Measurements from ENCODE around the gene ASTL. TPM values are rescaled to one million over a fixed set of nuclear protein-coding genes. Genes with fewer than 3 reads are reported as not detected.

Gene ASTL
- total RNA-seq, 1 donor from 2014 or later = not detected

DNA sequence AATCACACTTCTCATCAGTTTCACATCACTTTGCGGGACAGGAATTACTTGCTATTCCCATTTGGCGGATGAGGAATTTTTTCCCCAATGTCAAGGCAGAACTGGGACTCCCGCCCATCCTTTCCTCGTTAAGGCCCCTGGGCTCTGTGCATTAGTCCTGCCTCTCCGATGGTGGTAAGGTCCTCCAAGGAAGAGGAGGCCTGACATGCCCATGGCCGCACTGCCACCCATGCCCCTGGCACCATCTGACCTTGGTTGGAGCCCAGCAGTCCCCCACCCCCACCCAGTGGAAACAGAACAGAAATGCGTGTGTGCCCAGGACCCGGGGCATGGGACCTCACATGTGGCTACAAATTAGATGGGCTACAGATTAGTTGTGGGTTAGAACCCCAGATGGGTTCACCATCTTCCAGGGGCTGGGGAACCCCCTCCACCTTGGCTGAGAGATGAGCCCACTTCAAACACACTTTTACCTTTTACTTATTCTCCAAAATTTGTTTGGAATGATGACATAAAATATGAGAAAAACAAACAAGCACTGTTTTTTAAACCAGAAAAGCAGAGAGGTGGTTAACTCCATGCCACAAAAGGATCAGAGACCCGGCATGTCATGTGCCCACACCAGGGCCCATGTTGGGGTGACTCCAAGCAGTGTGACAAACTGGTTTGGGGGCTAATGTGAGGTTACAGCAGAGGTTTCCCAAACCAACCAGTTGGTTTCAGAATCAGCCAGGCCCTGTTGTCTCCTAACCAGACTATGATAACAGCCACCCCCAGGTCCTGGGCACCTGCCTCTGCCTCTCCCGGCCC, 17.9 kb upstream of the ASTL start:
- Mint-ChIP-seq H3K4me3 (ENCODE audit: unreplicated experiment) (no peak overlapping the region), H3K9me3 (ENCODE audit: unreplicated experiment) (peaks cover 8% of the 10 kb centered on the region), H3K4me1 (ENCODE audit: low read depth, unreplicated experiment) (peaks cover 16% of the 10 kb centered on the region), H3K36me3 (ENCODE audit: unreplicated experiment) (peaks cover 7% of the 10 kb centered on the region), H3K27ac (ENCODE audit: unreplicated experiment) (no peak overlapping the region), H3K27me3 (ENCODE audit: unreplicated experiment) (peaks cover 11% of the 10 kb centered on the region)
- TF ChIP-seq, protein P1, sequence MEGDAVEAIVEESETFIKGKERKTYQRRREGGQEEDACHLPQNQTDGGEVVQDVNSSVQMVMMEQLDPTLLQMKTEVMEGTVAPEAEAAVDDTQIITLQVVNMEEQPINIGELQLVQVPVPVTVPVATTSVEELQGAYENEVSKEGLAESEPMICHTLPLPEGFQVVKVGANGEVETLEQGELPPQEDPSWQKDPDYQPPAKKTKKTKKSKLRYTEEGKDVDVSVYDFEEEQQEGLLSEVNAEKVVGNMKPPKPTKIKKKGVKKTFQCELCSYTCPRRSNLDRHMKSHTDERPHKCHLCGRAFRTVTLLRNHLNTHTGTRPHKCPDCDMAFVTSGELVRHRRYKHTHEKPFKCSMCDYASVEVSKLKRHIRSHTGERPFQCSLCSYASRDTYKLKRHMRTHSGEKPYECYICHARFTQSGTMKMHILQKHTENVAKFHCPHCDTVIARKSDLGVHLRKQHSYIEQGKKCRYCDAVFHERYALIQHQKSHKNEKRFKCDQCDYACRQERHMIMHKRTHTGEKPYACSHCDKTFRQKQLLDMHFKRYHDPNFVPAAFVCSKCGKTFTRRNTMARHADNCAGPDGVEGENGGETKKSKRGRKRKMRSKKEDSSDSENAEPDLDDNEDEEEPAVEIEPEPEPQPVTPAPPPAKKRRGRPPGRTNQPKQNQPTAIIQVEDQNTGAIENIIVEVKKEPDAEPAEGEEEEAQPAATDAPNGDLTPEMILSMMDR (IDR thresholded peaks at IDR 0.05; ENCODE audit: partially characterized antibody, unreplicated experiment) = no peak
- DNase-seq = no peak

DNA sequence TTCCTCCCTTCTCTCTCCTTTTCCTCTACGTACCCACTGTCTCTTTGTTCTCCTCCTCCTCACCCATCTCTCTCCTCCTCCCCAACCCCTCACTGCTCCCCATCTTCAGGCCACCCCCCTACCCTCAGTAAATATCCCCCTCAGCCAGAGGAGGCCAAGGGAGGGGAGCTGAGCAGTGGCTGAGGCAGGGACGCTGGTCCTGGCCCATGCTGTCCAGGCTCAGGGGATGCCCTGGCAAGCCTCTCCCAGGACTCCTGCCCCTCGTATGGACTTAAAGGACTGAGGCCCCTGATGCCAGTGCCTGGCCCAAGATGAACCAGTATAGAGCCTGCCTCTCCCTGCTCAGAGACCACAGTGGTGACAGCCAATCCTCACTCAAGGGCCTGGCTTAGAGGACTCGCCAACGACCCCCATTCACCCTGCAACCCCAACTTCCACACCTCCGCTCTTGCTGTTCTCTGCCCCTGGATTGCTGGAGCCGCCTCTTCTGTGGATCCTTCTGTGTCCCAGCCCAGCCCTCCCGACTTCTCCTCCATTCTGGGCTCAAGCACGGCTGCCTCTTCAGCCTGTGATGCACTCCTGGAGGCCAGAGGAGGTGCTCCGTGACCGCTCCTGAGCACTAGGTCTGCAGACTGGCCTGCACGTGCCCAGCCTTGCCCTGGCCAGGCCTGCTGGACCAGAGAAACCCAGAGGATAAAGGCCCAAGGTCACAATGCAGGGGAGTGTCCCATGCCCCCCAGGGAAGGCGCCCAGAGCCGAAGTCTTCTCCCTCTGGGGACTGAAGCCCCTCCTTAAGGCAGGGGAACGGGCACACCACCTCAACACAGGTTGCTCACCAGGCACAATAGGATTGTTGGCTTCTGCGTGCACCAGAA, 16.4 kb upstream of the ASTL start:
- no peaks in the 10 kb centered on the region for H3K36me3 Mint-ChIP-seq (ENCODE audit: unreplicated experiment)
- H3K4me3 Mint-ChIP-seq (ENCODE audit: unreplicated experiment) = no peak overlapping the region
- TF ChIP-seq, protein P1 (IDR thresholded peaks at IDR 0.05; ENCODE audit: partially characterized antibody, unreplicated experiment) = no peak
- H3K27ac Mint-ChIP-seq (ENCODE audit: unreplicated experiment) = no peak overlapping the region
- no peak for DNase-seq
- H3K27me3 Mint-ChIP-seq (ENCODE audit: unreplicated experiment) = peaks cover 11% of the 10 kb centered on the region
- peaks cover 9% of the 10 kb centered on the region for H3K9me3 Mint-ChIP-seq (ENCODE audit: unreplicated experiment)
- H3K4me1 Mint-ChIP-seq (ENCODE audit: low read depth, unreplicated experiment) = peaks cover 16% of the 10 kb centered on the region

DNA sequence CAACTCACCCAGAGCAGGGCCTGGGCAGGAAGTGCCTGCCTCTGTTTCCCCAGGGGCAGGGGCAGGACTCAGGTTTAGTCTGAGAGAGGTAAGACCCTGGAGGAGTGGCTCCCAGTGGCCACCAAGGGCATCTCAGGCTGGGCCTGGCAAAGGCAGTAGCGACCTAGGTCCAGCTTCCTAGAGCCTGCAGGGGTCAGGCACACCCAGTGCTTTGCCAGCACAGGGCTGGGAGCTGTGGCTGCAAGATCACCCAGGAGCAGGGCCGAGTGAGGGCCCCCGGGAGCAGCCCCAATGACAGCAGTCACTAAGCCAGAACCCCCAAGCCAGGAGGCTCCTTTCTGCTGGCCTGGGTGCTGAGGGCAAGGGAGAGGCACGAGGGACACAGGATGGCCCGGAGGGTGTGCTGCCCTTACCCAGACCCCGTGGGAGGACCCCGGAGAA, 15.7 kb upstream of the ASTL start:
- H3K27ac Mint-ChIP-seq (ENCODE audit: unreplicated experiment) = no peak overlapping the region

DNA sequence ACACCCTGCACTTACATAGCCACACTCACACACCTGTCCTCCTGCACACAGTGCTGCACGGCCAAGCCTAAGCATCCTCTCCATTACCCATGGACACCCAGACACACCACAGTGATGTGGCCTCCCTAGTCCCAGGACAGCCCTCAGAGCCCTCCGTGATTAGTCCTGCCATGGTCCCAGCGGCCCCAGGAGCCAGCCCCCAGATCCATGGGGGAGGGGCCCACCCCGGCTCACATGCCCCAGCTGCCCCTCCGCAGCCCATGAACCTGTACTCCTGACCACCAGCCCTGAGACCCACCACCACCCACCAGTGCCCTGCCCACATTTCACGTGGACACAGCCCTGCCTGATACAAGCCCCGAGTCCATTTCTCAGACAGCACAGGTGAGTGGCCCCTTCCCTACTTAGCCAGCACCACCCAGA, 15.0 kb upstream of the ASTL start:
- TF ChIP-seq, protein P1 (IDR thresholded peaks at IDR 0.05; ENCODE audit: partially characterized antibody, unreplicated experiment) = no peak
- Mint-ChIP-seq H3K27ac (ENCODE audit: unreplicated experiment) (peak overlapping the region; percentile 75), H3K36me3 (ENCODE audit: unreplicated experiment) (no peaks in the 10 kb centered on the region), H3K4me3 (ENCODE audit: unreplicated experiment) (no peak overlapping the region), H3K27me3 (ENCODE audit: unreplicated experiment) (peaks cover 7% of the 10 kb centered on the region), H3K4me1 (ENCODE audit: low read depth, unreplicated experiment) (peaks cover 18% of the 10 kb centered on the region), H3K9me3 (ENCODE audit: unreplicated experiment) (peaks cover 9% of the 10 kb centered on the region)
- no peak for DNase-seq

More for the DNA sequence above, 15.7 kb upstream of the ASTL start:
- H3K4me3 Mint-ChIP-seq (ENCODE audit: unreplicated experiment) = no peak overlapping the region
- H3K27me3 Mint-ChIP-seq (ENCODE audit: unreplicated experiment) = peaks cover 8% of the 10 kb centered on the region
- no peak for DNase-seq
- peaks cover 16% of the 10 kb centered on the region for H3K4me1 Mint-ChIP-seq (ENCODE audit: low read depth, unreplicated experiment)
- no peaks in the 10 kb centered on the region for H3K36me3 Mint-ChIP-seq (ENCODE audit: unreplicated experiment)
- peaks cover 9% of the 10 kb centered on the region for H3K9me3 Mint-ChIP-seq (ENCODE audit: unreplicated experiment)
- TF ChIP-seq, protein P1 (IDR thresholded peaks at IDR 0.05; ENCODE audit: partially characterized antibody, unreplicated experiment) = no peak
